HCT116 (cell line): ENCODE results near the gene FOXJ1. TPM values are rescaled to one million over a fixed set of nuclear protein-coding genes. Genes with fewer than 3 reads are reported as not detected.

Experiments used
- ATAC-seq: fragments of 200-7000 bp; cut with Tn5 transposase; 2 replicates; pipeline ENCODE4 v1.9.1; 2020; ENCODE audit warnings: mild to moderate bottlenecking, moderate library complexity
- BruUV-seq: library from RNA; stranded (reverse); fragments of 400-500 nt; replicated peaks from 2 replicates; lab custom pipeline; 2021; lab: Mats Ljungman, UMichigan
- CTCF ChIA-PET: fragments of 300-600 bp; sonication (Branson Sonifier 250); formaldehyde crosslinking; loops from one replicate; lab custom pipeline; 2021; ENCODE audit warnings: antibody characterized with exemption; lab: Charles Lee
- POLR2A ChIA-PET: fragments of 300-600, 350-600 bp; sonication (Branson Sonifier 250); formaldehyde crosslinking; loops from one replicate; lab custom pipeline; 2021; ENCODE audit warnings: antibody characterized with exemption; lab: Charles Lee
- RAD21 ChIA-PET, 2 experiments: fragments of 300-600 bp; sonication (Branson Sonifier 250); formaldehyde crosslinking; loops; one replicate each; lab custom pipeline; 2023; ENCODE audit warnings: low total read pairs in 2 of 2; ENCODE audit not compliant: uncharacterized antibody in 2 of 2, unreplicated experiment in 2 of 2, low non-redundant PET in 1 of 2; lab: Charles Lee
- DNase-seq: peaks from one replicate; pipeline ENCODE4 v3.0.0-alpha.2; 2010; ENCODE audit warnings: low read depth, low spot score
- H2AFZ ChIP-seq: fragments of 200-600 bp; shearing (Covaris generic), sonication (generic); 2 replicates; pipeline ENCODE4 v1.6.1; 2017; ENCODE audit warnings: low read depth, mixed run types, mixed read lengths, antibody characterized with exemption, low read length; ENCODE audit not compliant: poor library complexity, severe bottlenecking
- H3K27ac ChIP-seq: 2 replicates; pipeline ENCODE4 v1.5.1; 2012; ENCODE audit warnings: low read depth, low read length
- H3K27me3 ChIP-seq: fragments of 200-600 bp; sonication (generic); 2 replicates; pipeline ENCODE4 v1.6.1; 2016; ENCODE audit warnings: mixed run types, low read length, mixed read lengths; ENCODE audit not compliant: insufficient read depth
- H3K36me3 ChIP-seq, 2 experiments: fragments of 200-500 bp in 1 of 2; fragments of 200-600 bp in 1 of 2; sonication (Bioruptor generic) in 1 of 2; sonication (generic) in 1 of 2; 2 replicates each; pipeline versions ENCODE4 v1.5.1 to v1.6.1; 2014 to 2016; ENCODE audit warnings: low read length in 2 of 2, inconsistent platforms in 1 of 2, mixed read lengths in 1 of 2, mixed run types in 1 of 2; ENCODE audit not compliant: insufficient read depth in 2 of 2, control insufficient read depth in 1 of 2
- H3K4me1 ChIP-seq, 2 experiments: fragments of 200-600 bp in 1 of 2; sonication (generic) in 1 of 2; 2 replicates each; pipeline versions ENCODE4 v1.5.1 to v1.6.1; 2012 to 2017; ENCODE audit warnings: low read length in 2 of 2, inconsistent platforms in 1 of 2, mild to moderate bottlenecking in 1 of 2, mixed read lengths in 1 of 2, mixed run types in 1 of 2, moderate library complexity in 1 of 2; ENCODE audit not compliant: insufficient read depth in 2 of 2, control insufficient read depth in 1 of 2
- H3K4me2 ChIP-seq: fragments of 200-600 bp; sonication (generic); 2 replicates; pipeline ENCODE4 v1.6.1; 2017; ENCODE audit warnings: mixed run types, low read length, mixed read lengths
- H3K4me3 ChIP-seq, 2 experiments: fragments of 200-600 bp in 1 of 2; sonication (generic) in 1 of 2; replicated peaks in 1 of 2; 2 replicates each; pipeline ENCODE4 v1.5.1; 2011 to 2016; ENCODE audit warnings: low read length in 2 of 2, control low read depth in 1 of 2, low read depth in 1 of 2, mild to moderate bottlenecking in 1 of 2, mixed read lengths in 1 of 2, mixed run types in 1 of 2
- H3K79me2 ChIP-seq: fragments of 200-600 bp; sonication (generic); 2 replicates; pipeline ENCODE4 v1.6.1; 2017; ENCODE audit warnings: mild to moderate bottlenecking, mixed run types, low read length, moderate library complexity, mixed read lengths; ENCODE audit not compliant: insufficient read depth
- H3K9ac ChIP-seq: fragments of 200-600 bp; sonication (generic); 2 replicates; pipeline ENCODE4 v1.6.1; 2016; ENCODE audit warnings: low read length, mixed read lengths
- H3K9me2 ChIP-seq: fragments of 200-600 bp; sonication (generic), shearing (Covaris generic); 2 replicates; pipeline ENCODE4 v1.6.1; 2017; ENCODE audit warnings: mixed run types, mild to moderate bottlenecking, moderate library complexity; ENCODE audit not compliant: insufficient read depth
- H3K9me3 ChIP-seq, 2 experiments: fragments of 200-500 bp in 1 of 2; fragments of 200-600 bp in 1 of 2; sonication (Bioruptor generic) in 1 of 2; sonication (generic) in 1 of 2; 2 replicates each; pipeline ENCODE4 v1.6.1; 2014 to 2017; ENCODE audit warnings: low read length in 2 of 2, mixed read lengths in 2 of 2, inconsistent platforms in 1 of 2, low read depth in 1 of 2, mild to moderate bottlenecking in 1 of 2, mixed run types in 1 of 2, moderate library complexity in 1 of 2; ENCODE audit not compliant: control insufficient read depth in 1 of 2, insufficient read depth in 1 of 2
- H4K20me1 ChIP-seq: fragments of 200-600 bp; sonication (generic), shearing (Covaris generic); 2 replicates; pipeline ENCODE4 v1.6.1; 2017; ENCODE audit warnings: mixed run types, mild to moderate bottlenecking, moderate library complexity; ENCODE audit not compliant: insufficient read depth
- CBX3 ChIP-seq: IDR thresholded peaks from 2 replicates; pipeline ENCODE4 v1.6.1; 2012; ENCODE audit warnings: low read depth
- CEBPB ChIP-seq: IDR thresholded peaks from 2 replicates; pipeline ENCODE4 v1.6.1; 2012; ENCODE audit warnings: low read depth
- EGR1 ChIP-seq: IDR thresholded peaks from 2 replicates; pipeline ENCODE4 v1.6.1; 2012; ENCODE audit warnings: low read depth
- ELF1 ChIP-seq: IDR thresholded peaks from 2 replicates; pipeline ENCODE4 v1.6.1; 2012; ENCODE audit warnings: low read depth, borderline replicate concordance
- EZH2 ChIP-seq: fragments of 200-600 bp; sonication (generic); IDR thresholded peaks from 2 replicates; pipeline ENCODE4 v1.6.1; 2017; ENCODE audit warnings: antibody characterized with exemption, mixed run types
- EZH2phosphoT487 ChIP-seq: fragments of 200-600 bp; IDR thresholded peaks from 2 replicates; pipeline ENCODE4 v1.6.1; 2018; ENCODE audit warnings: antibody characterized with exemption, borderline replicate concordance
- FOSL1 ChIP-seq: IDR thresholded peaks from 2 replicates; pipeline ENCODE4 v1.6.1; 2012; ENCODE audit warnings: low read depth
- JUND ChIP-seq: IDR thresholded peaks from 2 replicates; pipeline ENCODE4 v1.6.1; 2012
- POLR2A ChIP-seq: IDR thresholded peaks from 2 replicates; pipeline ENCODE4 v1.7.0; 2011; ENCODE audit warnings: borderline replicate concordance; ENCODE audit not compliant: insufficient read depth, insufficient read length; ENCODE audit errors: extremely low read depth
- POLR2AphosphoS5 ChIP-seq: IDR thresholded peaks from 2 replicates; pipeline ENCODE4 v1.6.1; 2011; ENCODE audit warnings: mild to moderate bottlenecking, low read depth, low read length, moderate library complexity
- RAD21 ChIP-seq: IDR thresholded peaks from 2 replicates; pipeline ENCODE4 v1.6.1; 2012; ENCODE audit warnings: low read depth, mild to moderate bottlenecking
- SIN3A ChIP-seq: IDR thresholded peaks from 2 replicates; pipeline ENCODE4 v1.6.1; 2012; ENCODE audit warnings: low read depth
- SRF ChIP-seq: IDR thresholded peaks from 2 replicates; pipeline ENCODE4 v1.6.1; 2012; ENCODE audit warnings: low read depth
- TCF7L2 ChIP-seq: IDR thresholded peaks from 2 replicates; pipeline ENCODE4 v1.7.0; 2011; ENCODE audit warnings: borderline replicate concordance, inconsistent platforms; ENCODE audit not compliant: insufficient read depth, insufficient read length; ENCODE audit errors: extremely low read depth
- YY1 ChIP-seq: IDR thresholded peaks from 2 replicates; pipeline ENCODE4 v1.6.1; 2011; ENCODE audit warnings: low read length, low read depth, moderate library complexity, mild to moderate bottlenecking; ENCODE audit not compliant: insufficient replicate concordance; ENCODE audit errors: extremely low read depth
- ZFX ChIP-seq: fragments of 450-650 bp; IDR thresholded peaks from 2 replicates; pipeline ENCODE4 v1.6.1; 2017
- ZNF274 ChIP-seq: fragments of 200-500 bp; sonication (Bioruptor generic); IDR thresholded peaks from 2 replicates; pipeline ENCODE4 v1.6.1; 2014; ENCODE audit warnings: mild to moderate bottlenecking, low read depth, low read length, inconsistent platforms
- intact Hi-C: fragments of 100-400 bp; cut with micrococcal nuclease; formaldehyde crosslinking; loops from 2 replicates; pipeline ENCODE4 v1.10.0; 2022
- total RNA-seq: library from RNA; stranded (reverse); gene quantifications from one replicate; pipeline ENCODE4 v1.2.1, GENCODE V29; 2021; ENCODE audit not compliant: unreplicated experiment
- TF ChIP-seq, protein P1 (sequence below): IDR thresholded peaks from 2 replicates; pipeline ENCODE4 v1.6.1; 2012; ENCODE audit warnings: low read depth
- TF ChIP-seq, protein P2 (sequence below): IDR thresholded peaks from 2 replicates; pipeline ENCODE4 v1.6.1; 2012

The FOXJ1 gene
- total RNA-seq, 1 experiment from 2014 or later = 0.61 TPM

DNA sequence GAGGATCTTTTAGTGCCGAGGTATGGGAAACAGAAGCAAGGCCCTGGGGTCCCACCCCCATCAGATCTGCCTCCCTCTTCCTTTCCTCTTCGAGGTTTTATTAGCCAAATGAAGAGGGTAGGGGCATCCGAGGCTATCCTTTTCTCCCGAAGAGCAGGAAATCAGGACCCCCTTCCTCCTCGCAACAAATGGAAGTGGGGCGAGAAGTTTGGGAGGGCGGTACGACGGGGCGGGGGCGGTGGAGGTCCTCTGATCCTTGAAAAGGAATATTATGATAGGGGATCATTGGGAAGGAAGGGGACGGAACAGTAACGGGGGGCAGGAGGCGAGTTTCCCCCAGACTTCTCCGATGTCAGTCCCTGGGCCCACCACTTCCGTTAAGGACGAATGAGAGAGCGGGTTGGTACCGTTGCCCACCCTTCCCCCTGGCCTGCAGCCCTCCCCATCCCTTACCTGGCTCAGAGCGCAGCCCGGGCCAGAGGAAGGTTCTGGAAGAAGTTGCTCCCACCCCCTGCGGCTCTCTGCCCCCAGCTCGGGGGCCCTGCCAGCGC lies 309 bp downstream of the FOXJ1 start:
- POLR2A ChIA-PET = interaction anchor here (3.1 kb wide), 1 partner anchor 8 kb away, joined by 18 read pairs; no protein-coding TSS in a partner anchor
- no peak overlapping the region for H3K27ac ChIP-seq
- H3K9ac ChIP-seq = no peak overlapping the region
- no peak for ATAC-seq
- peak overlapping the region; percentile 81 for H3K4me2 ChIP-seq
- no peaks in the 10 kb centered on the region for H3K9me3 ChIP-seq
- peak overlapping the region; percentile 18 to 33; a peak in 3 of 4 replicates for H3K4me3 ChIP-seq
- H4K20me1 ChIP-seq = no peaks in the 10 kb centered on the region
- H3K79me2 ChIP-seq = no peaks in the 10 kb centered on the region
- peaks cover 17 to 30% of the 10 kb centered on the region in 2 experiments; a peak in 3 of 4 replicates for H3K4me1 ChIP-seq
- RAD21 ChIA-PET = interaction anchor here in 1 of 2 experiments (1.6 kb wide), 1 partner anchor 17 kb away, joined by 4 read pairs; no protein-coding TSS in a partner anchor
- TF ChIP-seq FOSL1 (no peak), JUND (no peak), CBX3 (no peak), POLR2AphosphoS5 (no peak), EZH2 (no peak), RAD21 (no peak), ZFX (no peak), TCF7L2 (no peak), SRF (no peak), EGR1 (no peak), ELF1 (no peak), CEBPB (no peak), POLR2A (no peak), ZNF274 (no peak), SIN3A (no peak), YY1 (no peak), EZH2phosphoT487 (no peak)
- TF ChIP-seq, protein P1, sequence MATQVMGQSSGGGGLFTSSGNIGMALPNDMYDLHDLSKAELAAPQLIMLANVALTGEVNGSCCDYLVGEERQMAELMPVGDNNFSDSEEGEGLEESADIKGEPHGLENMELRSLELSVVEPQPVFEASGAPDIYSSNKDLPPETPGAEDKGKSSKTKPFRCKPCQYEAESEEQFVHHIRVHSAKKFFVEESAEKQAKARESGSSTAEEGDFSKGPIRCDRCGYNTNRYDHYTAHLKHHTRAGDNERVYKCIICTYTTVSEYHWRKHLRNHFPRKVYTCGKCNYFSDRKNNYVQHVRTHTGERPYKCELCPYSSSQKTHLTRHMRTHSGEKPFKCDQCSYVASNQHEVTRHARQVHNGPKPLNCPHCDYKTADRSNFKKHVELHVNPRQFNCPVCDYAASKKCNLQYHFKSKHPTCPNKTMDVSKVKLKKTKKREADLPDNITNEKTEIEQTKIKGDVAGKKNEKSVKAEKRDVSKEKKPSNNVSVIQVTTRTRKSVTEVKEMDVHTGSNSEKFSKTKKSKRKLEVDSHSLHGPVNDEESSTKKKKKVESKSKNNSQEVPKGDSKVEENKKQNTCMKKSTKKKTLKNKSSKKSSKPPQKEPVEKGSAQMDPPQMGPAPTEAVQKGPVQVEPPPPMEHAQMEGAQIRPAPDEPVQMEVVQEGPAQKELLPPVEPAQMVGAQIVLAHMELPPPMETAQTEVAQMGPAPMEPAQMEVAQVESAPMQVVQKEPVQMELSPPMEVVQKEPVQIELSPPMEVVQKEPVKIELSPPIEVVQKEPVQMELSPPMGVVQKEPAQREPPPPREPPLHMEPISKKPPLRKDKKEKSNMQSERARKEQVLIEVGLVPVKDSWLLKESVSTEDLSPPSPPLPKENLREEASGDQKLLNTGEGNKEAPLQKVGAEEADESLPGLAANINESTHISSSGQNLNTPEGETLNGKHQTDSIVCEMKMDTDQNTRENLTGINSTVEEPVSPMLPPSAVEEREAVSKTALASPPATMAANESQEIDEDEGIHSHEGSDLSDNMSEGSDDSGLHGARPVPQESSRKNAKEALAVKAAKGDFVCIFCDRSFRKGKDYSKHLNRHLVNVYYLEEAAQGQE = no peak
- TF ChIP-seq, protein P2, sequence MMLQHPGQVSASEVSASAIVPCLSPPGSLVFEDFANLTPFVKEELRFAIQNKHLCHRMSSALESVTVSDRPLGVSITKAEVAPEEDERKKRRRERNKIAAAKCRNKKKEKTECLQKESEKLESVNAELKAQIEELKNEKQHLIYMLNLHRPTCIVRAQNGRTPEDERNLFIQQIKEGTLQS = no peak
- H3K9me2 ChIP-seq = no peaks in the 10 kb centered on the region
- no peak for DNase-seq
- intact Hi-C loops = no loop called here
- BruUV-seq = no TSS peak
- CTCF ChIA-PET = interaction anchor here (1.2 to 1.4 kb wide), 3 partner anchors 10 to 35 kb away, joined by 4 read pairs; no protein-coding TSS in a partner anchor
- H3K27me3 ChIP-seq = no peaks in the 10 kb centered on the region
- no peaks in the 10 kb centered on the region for H3K36me3 ChIP-seq
- no peak overlapping the region for H2AFZ ChIP-seq
